Suprapubic skin (tissue), 4 donors: Measurements from ENCODE around the gene RFFL.

Source experiments
- EP300 ChIP-seq: sonication (generic); formaldehyde crosslinking; IDR thresholded peaks from one replicate; pipeline ENCODE4 v1.6.1; 2017; ENCODE audit warnings: antibody characterized with exemption
- POLR2A ChIP-seq, 2 donors: fragments of 450-650 bp; IDR thresholded peaks; one replicate each; pipeline ENCODE4 v1.6.1; 2017; ENCODE audit warnings: antibody characterized with exemption in 2 of 2, mild to moderate bottlenecking in 2 of 2, moderate library complexity in 2 of 2
- POLR2AphosphoS5 ChIP-seq, 3 donors: sonication (generic); formaldehyde crosslinking; IDR thresholded peaks; one replicate each; pipeline ENCODE4 v1.6.1; 2017; ENCODE audit warnings: antibody characterized with exemption in 3 of 3
- TF ChIP-seq, protein P1 (sequence below), 2 donors: fragments of 200-600 bp in 1 of 2; fragments of 450-650 bp in 1 of 2; sonication (generic) in 1 of 2; IDR thresholded peaks; one replicate each; pipeline ENCODE4 v1.5.1; 2016 to 2019; ENCODE audit warnings: antibody characterized with exemption in 2 of 2, mild to moderate bottlenecking in 1 of 2, moderate library complexity in 1 of 2

DNA sequence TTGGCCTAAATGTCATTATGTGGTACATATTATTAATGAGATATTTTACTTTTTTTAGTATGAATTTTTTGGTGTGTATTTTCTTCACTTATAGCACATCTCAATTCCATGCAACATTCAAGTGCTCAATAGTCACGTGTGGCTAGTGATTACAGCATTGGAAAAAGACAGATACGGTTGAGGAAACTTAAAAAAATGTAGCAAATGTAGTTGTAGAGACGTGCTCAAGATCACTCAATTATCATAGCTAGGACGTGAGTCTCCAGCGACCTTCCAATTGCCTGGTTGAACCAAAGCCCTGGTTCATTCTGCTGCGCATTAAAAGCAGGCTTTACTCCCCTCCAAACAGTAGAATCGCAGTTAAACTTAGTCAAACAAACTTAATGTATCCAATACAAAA is 84.4 kb downstream of the RFFL start:
- no peak for TF ChIP-seq POLR2A (IDR thresholded peaks at IDR 0.05)
- no peak for TF ChIP-seq POLR2AphosphoS5 (IDR thresholded peaks at IDR 0.05)
- TF ChIP-seq, protein P1, sequence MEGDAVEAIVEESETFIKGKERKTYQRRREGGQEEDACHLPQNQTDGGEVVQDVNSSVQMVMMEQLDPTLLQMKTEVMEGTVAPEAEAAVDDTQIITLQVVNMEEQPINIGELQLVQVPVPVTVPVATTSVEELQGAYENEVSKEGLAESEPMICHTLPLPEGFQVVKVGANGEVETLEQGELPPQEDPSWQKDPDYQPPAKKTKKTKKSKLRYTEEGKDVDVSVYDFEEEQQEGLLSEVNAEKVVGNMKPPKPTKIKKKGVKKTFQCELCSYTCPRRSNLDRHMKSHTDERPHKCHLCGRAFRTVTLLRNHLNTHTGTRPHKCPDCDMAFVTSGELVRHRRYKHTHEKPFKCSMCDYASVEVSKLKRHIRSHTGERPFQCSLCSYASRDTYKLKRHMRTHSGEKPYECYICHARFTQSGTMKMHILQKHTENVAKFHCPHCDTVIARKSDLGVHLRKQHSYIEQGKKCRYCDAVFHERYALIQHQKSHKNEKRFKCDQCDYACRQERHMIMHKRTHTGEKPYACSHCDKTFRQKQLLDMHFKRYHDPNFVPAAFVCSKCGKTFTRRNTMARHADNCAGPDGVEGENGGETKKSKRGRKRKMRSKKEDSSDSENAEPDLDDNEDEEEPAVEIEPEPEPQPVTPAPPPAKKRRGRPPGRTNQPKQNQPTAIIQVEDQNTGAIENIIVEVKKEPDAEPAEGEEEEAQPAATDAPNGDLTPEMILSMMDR (IDR thresholded peaks at IDR 0.05): no peak
- no peak for TF ChIP-seq EP300
